Activated CD8-positive, alpha-beta memory T cell treated with anti-CD3 and anti-CD28 coated beads for 24 hours (primary cell): ENCODE results near the gene SIGLEC7.
A peak's percentile ranks its signal among the peaks of the same experiment; 100 is the strongest.

Source experiments
- DNase-seq: peaks from one replicate; pipeline ENCODE4 v3.0.0-alpha.2; 2020

The SIGLEC7 gene

DNA sequence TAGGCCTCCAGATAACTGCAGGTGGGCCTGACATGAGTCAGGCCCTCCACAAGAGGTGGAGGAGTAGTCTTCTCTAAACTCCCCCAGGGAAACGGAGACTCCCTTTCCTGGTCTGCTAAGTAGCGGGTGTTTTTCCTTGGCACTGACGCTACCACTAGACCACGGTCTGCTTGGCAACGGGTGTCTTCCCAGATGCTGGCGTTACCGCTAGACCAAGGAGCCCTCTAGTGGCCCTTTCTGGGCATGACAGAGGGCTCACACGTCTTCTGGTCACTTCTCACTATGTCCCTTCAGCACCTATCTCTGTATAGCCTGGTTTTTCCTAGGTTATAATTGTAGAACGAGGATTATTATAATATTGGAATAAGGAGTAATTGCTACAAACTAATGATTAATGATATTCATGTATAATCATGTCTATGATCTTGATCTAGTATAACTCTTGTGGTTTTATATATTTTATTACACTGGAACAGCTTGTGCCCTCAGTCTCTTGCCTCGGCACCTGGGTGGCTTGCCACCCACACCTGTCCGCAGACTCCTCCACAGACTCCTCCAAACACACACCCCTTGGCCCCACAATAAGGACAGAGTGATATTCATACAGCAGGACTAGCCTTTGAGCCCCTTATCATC is 27.3 kb downstream of the SIGLEC7 start:
- DNase-seq = peak; percentile 87

DNA sequence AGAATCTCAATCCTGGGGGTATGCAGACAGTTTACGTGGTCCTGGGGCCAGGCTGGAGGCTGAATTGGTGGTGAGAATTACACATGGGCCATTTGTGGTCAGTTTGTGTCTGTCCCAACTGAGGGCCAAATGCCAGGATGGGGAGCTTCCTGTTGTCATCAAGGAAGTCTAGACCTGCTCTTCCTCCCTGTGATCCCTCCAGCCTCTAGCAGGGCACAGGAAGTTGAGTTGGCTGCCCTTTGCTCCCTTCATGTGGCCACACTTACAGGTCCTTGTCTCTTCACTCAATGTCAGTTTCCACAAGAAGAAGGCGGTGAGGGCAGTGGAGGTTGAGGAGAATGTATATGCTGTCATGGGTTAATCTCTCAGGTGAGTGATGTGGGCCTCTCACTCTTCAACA is 30.1 kb downstream of the SIGLEC7 start:
- no peak for DNase-seq

DNA sequence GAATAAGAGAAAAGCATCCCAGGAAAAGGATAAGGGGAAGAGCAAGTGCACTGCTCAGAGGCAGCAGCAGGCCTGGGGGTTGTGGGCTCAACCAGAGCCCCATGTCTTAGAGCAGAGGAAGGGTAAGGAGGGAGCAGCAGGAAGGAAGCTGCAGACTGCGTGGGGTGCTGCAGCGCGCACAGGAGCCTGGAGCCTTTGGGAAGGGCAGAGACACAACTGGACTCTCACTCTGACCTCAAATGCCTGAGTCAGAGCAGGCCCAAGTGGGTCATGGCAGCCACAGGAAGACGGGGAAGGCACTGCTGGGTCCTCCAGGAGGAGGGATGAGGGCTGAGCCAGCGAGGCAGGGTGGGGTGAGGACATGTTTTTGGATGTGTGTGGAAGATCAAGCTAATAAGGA is 31.6 kb downstream of the SIGLEC7 start:
- no peak for DNase-seq

DNA sequence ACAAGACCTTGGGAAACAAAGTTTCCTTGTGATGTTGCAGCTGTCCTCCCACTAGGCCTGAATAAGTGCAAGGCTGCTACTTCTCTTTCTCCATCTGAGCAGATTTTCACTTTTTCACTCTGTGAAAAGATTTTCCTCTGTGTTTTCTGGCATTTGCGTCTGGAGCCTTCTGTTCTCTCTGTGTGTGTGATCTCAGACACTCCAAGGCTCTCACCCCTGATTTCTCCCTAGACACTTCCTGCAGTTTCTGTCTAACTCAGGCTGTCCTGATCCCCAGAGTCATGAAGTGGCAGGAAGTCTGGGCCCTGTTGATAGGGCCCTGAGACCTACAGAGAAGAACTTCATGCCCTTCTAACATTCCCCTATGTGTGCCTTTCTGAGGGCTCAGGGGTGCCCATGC is 37.2 kb downstream of the SIGLEC7 start:
- no peak for DNase-seq

DNA sequence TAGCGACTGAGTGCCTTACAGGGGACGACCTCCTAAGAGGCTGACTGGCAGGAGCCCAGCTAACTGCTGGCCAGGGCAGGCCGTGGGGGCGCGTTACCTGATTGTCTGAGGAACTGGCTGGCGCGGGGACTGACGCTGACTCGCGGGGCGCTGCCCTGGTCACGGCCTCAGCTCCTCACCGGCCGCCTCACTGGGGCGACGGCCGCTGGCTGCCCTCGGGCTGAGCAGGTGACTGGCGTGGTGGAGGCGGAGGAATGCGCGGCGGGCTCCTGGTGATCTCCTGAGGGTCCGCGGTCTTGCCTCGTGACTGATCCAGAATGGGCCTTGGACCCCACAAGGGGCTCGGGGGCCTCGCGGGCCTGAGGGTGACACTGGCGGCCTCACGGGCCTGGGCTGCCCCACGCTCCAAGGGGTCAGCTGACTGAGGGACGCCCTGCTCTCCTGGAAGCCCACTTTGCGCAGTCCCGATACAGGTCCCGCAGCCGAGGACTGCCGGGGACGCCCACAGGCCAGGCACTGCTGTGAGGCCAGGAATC is 39.3 kb downstream of the SIGLEC7 start:
- peak; percentile 47 for DNase-seq

DNA sequence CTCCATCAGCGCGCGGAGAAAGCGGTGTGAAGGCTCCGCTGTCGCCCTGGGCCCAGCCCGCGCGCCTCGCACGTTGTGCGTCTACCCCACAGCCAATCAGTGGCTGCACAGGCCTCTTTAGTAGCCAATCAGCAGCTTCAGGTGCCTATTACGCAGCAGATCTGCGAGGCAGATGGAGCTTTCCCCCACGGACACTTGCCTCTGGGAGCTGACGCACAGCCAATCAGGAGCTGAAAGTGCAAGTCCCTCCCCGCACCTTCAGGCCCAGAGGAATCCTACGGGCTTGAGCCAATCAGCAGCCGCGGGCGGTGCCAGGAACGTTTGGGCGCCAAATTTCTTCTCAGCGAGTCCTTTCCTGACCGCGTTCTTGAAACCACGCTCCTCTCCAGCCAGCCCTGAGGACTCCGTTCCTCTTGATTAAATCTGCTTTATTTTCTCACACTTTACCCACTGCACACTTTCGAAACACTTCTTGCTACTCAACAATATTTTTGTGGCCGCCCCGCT is 39.9 kb downstream of the SIGLEC7 start:
- DNase-seq = peak; percentile 53

DNA sequence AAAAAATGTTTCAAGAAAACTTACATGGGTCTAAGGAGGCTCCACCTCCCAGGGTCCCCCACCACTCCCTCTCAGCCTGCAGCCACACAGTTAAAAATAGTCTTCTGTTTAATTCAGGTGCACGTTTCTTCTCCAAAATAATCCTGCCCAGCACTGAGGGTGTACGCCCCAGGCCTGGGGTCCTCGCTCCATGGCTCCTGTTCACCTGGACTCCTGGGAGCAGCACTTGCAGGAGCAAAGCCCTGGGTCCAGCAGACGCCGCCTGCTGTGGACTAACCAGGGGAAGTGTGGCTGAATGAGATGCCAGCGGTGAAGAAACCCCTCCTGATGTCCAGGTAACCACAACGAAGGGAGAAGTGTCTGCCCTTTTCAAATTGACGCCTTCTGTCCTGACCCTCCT is 41.5 kb downstream of the SIGLEC7 start:
- peak; percentile 49 for DNase-seq

DNA sequence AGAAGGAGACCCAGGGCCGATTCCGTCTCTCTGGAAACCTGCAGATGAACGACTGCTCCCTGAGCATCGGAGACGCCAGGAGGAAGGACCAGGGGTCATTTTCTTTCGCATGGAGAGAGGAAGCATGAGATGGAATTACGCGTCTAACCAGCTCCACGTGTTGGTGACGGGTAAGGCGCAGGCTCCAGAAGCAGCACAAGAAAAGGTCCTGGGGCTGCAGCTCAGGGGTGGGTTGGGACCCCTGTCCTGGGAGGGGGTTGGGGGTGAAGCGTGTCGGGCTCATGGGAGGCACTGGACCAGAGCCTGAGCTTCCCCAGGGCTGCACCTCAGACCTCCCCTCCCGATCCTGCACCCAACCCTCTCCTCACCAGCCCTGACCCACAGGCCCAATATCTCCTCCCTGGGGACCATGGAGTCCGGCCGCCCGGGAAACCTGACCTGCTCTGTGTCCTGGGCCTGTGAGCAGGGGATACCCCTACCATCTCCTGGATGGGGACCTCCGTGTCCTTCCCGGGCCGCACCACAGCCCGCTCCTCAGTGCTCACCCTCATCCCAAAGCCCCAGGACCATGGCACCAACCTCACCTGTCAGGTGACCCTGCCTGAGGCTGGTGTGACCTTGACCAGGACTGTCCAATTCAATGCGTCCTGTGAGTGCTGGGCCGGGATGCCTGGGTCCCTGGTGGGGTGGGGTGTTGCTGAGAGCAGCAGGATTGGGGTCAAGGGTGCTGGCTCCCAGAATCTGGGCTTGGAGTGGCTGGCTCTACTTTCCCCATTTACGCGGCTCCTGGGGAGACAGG is 43.2 kb downstream of the SIGLEC7 start:
- peak; percentile 33 for DNase-seq

DNA sequence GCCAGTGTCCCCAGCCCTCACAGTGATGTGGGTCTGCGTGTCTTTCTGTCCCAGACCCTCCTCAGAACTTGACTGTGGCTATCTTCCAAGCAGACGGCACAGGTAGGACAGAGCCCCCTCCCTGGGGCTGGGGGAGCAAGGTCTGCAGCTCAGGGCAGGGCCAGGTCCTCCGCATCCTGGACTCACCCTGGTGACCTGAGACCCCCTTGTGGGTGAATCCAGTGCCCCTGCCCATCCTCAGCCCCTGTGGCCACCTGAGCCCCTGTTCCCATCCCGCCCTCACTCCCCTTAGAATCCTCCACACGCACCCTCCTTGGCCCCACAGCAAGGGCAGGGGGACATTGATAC is 43.7 kb downstream of the SIGLEC7 start:
- peak; percentile 49 for DNase-seq

DNA sequence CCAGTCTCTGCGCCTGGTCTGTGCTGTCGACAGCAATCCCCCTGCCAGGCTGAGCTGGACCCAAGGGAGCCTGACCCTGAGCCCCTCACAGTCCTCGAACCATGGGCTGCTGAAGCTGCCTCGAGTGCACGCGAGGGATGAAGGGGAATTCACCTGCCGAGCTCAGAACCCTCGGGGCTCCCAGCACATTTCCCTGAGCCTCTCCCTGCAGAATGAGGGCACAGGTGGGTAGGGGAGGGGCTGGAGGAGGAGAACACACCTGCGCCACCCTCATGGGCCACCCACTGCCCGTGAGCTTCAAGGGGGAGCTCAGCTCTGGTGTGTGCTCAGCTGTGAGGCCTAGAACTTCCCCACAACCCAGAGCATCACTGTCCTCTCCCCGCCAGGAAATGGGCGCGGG is 44.2 kb downstream of the SIGLEC7 start:
- DNase-seq = peak; percentile 30

DNA sequence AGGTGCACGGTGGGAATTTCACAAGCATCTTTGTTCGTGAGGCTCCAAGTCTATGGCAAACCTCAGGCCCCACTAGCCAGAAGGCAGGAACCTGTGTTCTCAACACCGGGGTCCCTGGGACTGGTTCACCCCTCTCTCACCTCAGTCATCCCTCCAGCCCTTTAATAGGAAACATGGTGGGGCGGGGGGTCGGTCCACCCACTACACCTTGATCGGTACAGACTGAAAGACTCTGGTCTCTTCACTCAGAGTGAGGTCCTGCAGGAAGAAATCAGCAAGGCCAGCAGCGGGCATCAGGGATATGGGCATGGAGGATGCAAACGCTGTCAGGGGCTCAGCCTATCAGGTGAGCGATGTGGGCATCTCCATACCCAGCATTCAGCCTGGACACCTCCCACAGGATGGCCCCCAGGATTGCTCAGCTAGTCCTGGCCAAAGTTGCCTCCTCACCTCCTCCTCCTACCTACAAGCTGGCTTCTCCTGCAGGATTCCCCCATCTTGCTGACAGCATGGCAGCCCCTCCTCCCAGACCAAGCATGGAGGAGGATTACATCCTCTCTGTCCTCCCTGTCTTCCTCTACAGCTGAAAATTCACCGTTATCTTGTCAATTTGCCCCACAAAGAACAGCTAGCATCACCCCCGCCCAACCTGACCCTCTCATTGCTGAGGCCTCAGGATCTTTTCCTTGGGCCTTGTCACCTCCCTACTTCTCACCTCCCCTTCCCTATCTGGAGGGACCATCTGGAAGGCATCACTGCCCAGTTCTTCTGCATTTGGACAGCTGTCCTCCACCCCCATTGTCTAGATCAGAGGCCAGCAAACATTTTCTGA is 45.5 kb downstream of the SIGLEC7 start:
- no peak for DNase-seq

DNA sequence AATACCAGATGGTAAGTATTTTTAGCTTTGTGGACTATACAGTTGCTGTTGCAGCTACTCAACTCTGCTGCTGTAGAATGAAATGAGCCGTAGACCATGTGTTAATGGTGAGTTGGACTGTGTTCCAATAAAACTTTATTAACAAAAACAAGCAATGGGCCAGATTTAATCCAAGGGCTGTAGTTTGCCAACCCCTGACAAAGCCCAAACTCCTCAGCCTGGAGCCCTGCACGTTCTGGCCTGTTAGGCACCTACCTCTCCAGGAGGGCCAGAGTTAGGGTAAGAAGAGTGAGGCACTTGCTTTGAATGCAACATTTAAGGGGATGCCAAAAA is 46.1 kb downstream of the SIGLEC7 start:
- no peak for DNase-seq

DNA sequence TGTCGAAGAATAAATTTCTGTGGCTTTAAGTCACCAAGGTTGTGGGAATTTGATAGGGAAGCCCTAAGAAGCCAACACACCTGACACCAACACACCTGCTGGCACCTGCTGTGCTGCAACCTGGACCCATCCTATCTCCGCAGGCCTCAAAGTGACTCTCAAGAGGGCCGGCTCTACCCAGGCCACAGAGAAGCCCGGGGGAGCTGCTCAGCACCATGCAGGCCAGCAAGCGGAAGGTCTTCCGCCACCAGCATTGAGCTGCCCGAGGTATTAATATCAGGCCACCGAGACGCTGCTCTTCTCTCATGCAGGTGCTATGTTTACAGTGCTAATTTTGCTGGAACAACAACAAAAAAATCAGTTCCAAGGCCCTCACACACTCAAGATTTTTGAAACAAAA is 50.6 kb downstream of the SIGLEC7 start:
- DNase-seq = peak; percentile 35

DNA sequence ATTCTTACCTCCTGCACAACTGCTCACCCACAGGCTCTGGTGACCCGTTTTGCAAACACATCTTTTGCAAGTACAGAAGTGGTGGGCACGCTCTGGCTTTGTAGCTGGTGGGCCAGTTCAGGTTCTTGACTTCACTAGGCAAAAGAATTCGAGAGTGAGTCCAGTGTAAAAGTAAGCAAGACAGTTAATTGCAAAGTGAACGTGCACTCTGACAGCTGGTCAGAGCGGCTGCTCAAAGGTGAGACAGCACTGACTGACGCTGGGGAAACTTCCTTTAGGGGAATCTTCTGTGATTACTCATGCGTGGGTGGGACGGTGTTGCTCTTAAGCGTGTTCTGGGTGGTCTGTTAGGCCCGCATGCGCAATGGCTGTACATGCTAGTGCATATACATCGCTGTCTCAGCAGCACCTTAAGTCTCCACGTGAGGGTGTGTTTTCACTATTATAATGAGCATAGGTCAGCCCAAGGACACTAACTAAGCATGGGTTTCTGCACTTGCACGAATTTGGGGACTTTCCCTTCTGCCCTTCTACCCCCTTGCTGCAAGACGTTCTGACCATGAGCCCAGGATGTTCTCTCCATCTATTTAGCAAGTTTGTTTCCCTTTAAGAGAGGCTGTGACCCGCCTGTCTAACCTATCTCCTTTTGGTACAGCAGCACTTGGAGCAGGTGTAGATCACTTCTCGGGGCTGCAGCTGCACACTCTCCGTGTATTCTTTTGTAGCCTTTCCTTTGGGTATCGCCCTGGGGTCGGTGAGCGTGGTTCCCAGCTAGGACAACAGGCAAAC is 52.6 kb downstream of the SIGLEC7 start:
- peak; percentile 65 for DNase-seq

DNA sequence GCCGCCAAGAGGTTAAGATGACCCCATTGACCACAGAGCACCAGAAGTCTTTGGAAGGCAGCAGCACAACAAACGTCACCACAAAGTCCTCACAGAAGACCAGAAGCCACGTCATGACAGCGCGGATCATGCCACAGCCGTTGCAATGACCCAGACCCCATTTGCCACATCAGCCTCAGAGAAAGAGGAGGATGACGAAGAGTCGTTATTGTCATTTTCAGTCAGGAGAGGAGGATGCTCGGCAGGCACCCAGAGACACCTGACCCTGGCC is 53.1 kb downstream of the SIGLEC7 start:
- no peak for DNase-seq

DNA sequence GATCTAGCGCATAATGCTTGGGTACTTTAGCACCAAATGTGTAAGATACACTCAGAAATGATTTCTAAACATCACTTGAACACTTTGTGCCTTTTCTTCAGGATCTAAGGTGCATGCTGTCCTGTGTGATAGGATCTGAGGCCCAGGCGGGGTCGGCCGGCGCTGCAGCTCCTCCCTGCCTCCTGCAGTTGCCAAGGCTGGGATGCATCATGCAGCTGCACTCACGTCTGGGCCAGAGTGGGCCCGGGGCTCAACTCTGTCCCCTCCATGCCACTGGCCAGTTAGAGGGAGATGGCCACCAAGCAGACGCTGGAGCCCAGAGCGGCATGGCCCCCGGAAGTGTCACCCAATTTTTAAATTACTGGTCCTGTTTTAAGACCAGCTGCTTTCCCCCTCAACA is 53.5 kb downstream of the SIGLEC7 start:
- no peak for DNase-seq

DNA sequence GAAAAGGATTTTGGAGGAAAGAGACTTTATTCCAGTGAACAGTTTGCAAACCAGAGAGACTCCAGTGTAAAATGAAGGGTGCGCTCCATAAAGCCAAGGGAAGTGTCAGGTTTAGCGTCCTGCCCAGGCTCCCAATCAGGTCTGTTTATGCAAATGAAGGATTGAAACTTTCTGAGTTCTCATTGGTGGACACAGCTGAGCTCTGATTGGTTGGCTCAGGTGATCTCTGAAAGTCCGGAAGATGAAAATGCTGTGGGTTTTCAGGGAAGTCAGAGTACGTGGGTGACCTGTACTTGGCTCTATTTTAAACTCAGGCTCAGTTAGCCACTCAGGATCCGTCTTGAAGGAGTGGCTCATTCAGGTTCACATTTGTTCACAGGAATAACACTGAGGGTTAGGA is 54.1 kb downstream of the SIGLEC7 start:
- no peak for DNase-seq

DNA sequence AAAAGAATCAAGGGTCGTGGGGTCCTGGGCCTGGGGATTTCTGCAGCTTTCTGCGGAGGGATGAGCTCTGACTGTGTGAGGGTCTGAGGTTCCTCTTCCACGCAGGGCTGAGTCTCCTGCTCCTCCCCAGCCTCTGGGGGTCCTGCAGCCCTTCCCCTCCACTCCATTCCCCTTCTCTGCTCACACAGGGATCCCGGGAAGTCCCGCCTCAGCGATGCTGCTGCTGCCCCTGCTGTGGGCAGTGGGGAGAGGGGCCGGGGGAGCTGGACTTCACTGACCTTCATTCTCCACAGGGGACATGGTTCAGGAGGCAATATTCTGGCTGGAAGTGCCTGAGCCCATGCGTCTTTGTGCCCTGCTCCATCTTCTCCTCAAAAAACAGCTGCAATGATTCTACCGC is 56.5 kb downstream of the SIGLEC7 start:
- DNase-seq = no peak

DNA sequence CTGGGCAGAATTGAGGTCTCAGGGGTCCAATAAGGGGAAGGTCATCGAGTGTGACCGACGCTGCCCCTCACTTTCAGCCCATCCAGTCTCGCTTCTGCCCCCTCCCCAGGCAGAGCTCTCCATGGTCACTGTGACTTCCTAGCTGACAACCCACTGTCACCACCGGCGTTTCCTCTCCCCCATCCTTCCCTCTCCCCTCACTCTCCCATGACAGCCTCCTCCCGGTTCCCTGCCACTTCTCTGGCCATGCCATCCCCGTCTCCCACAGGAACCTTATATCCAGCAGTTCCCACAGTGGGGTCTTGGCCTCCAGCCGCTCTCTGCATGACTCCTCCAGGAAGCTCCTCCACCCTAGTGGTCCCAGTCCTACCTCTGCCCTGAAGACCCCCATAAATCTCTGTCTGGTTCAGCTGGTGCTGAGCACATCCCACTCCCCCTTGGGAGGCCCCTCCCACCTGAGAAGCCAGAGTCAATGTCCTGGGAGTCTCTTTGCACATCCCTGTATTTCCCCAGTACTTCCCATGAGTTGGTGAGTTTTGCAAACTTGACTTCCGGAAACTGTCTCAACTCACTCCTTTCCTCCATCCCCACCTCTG is 58.1 kb downstream of the SIGLEC7 start:
- no peak for DNase-seq

DNA sequence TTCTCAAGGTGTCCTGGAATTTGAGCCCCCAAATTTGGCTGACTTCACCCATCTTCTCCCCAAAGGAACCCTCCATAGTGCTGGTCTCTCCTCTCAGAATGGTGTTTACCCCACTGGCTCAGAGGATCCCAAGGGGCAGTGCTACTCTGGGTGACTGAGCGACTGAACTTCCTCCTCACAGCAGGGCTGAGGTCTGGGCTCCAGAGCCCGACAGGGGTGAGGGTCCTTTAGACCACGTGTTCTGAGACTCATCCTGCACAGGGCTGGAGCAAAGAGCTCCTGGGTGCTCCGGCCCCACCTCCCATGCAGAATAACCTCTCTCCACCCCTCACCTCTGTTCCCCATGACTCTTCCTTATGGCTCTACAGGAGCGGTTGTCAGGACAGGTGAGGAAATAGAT is 59.6 kb downstream of the SIGLEC7 start:
- DNase-seq = no peak
